GM23248 (cell line): ENCODE measurements around the gene WWOX.

Experiments used
- EZH2 ChIP-seq: fragments of 200-600 bp; sonication (generic); IDR thresholded peaks from 2 replicates; pipeline ENCODE4 v1.6.1; 2018; ENCODE audit warnings: antibody characterized with exemption, mild to moderate bottlenecking; ENCODE audit not compliant: insufficient read depth, poor library complexity, severe bottlenecking
- EZH2phosphoT487 ChIP-seq: fragments of 200-600 bp; sonication (generic); IDR thresholded peaks from 2 replicates; pipeline ENCODE4 v1.6.1; 2018; ENCODE audit warnings: antibody characterized with exemption, moderate library complexity, mild to moderate bottlenecking, low read depth; ENCODE audit not compliant: insufficient read depth

DNA sequence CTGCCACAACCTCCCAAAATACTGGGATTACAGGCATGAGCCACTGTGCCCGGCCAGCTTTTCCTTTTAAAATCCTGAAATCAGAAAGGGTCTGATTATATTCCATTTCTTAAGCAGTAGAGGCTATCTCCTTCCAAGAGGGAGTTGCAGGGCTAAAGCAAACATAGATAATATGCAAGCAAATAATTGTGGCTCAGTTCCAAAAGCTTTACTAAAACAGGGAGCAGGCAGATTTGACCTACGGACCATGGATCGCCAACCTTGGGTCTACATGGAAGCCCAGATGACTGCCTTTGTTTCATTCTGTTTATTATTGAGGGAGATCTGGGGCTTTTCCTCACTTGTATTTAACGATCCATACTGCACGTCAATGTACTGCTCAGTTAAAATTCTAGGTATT lies 38.6 kb upstream of the WWOX start:
- TF ChIP-seq EZH2 (no peak), EZH2phosphoT487 (no peak)
